HG02588 (cell line): ENCODE data around the gene PLPPR1.
"Not testable (repeated sequence)": the region's sequence is repeated elsewhere in the genome, so short reads cannot be mapped to it uniquely, and the experiment has no call there.

Experiments used
- ATAC-seq: cut with Tn5 transposase; IDR thresholded peaks from one replicate; pipeline ENCODE4 v1.9.1; 2021; ENCODE audit warnings: mild to moderate bottlenecking, moderate library complexity; ENCODE audit not compliant: unreplicated experiment

PLPPR1 gene

GRCh38 chr9:101271102-101271501, 242.6 kb downstream of the PLPPR1 start:
- ATAC-seq = no peak

- no peak for ATAC-seq
These were observed 246.6 kb downstream of the PLPPR1 start for GRCh38 chr9:101274971-101275768.

GRCh38 chr9:101275769-101276250, 247.3 kb downstream of the PLPPR1 start:
- no peak for ATAC-seq

- ATAC-seq = not testable (repeated sequence)
These were observed 262.5 kb downstream of the PLPPR1 start for GRCh38 chr9:101291043-101291442.

GRCh38 chr9:101299901-101300300, 271.4 kb downstream of the PLPPR1 start:
- no peak for ATAC-seq

- ATAC-seq = no peak
These were observed 278.5 kb downstream of the PLPPR1 start for GRCh38 chr9:101307051-101307450.

- ATAC-seq = no peak
These were observed 279.1 kb downstream of the PLPPR1 start for GRCh38 chr9:101307524-101308213.

GRCh38 chr9:101309139-101309538, 280.6 kb downstream of the PLPPR1 start:
- no peak for ATAC-seq

GRCh38 chr9:101311191-101311590, 282.7 kb downstream of the PLPPR1 start:
- ATAC-seq = no peak

- peak; percentile 88 for ATAC-seq
These were observed 283.4 kb downstream of the PLPPR1 start for GRCh38 chr9:101311758-101312420.

- ATAC-seq = no peak
These were observed 284.1 kb downstream of the PLPPR1 start for GRCh38 chr9:101312661-101313060.

- no peak for ATAC-seq
These were observed 286.6 kb downstream of the PLPPR1 start for GRCh38 chr9:101315112-101315450.

- ATAC-seq = no peak
These were observed 289.2 kb downstream of the PLPPR1 start for GRCh38 chr9:101317735-101318134.

GRCh38 chr9:101323129-101323528, 294.6 kb downstream of the PLPPR1 start:
- no peak for ATAC-seq

GRCh38 chr9:101324245-101324804, 295.8 kb downstream of the PLPPR1 start:
- no peak for ATAC-seq

- no peak for ATAC-seq
These were observed 296.5 kb downstream of the PLPPR1 start for GRCh38 chr9:101325053-101325452.

- no peak for ATAC-seq
These were observed 297.5 kb downstream of the PLPPR1 start for GRCh38 chr9:101326035-101326434.

- ATAC-seq = no peak
These were observed 298.0 kb downstream of the PLPPR1 start for GRCh38 chr9:101326501-101326900.

GRCh38 chr9:101327422-101327909, 298.9 kb downstream of the PLPPR1 start:
- ATAC-seq = not testable (repeated sequence)

- no peak for ATAC-seq
These were observed 303.8 kb downstream of the PLPPR1 start for GRCh38 chr9:101332362-101332761.

GRCh38 chr9:101333490-101333889, 305.0 kb downstream of the PLPPR1 start:
- no peak for ATAC-seq
